Mammary epithelial cell (primary cell): ENCODE results near the gene PHB1.

Experiments used
- CTCF ChIP-seq, 2 donors: IDR thresholded peaks in 1 of 2; conservative IDR thresholded peaks in 1 of 2; 2 replicates each; pipeline ENCODE4 v1.5.1; 2011 to 2012; ENCODE audit warnings: inconsistent platforms in 2 of 2, low read length in 2 of 2, mild to moderate bottlenecking in 2 of 2, control low read depth in 1 of 2, low read depth in 1 of 2; ENCODE audit not compliant: insufficient read depth in 1 of 2; ENCODE audit errors: extremely low read depth in 1 of 2
- EZH2 ChIP-seq: IDR thresholded peaks from 2 replicates; pipeline ENCODE4 v1.6.1; 2012; ENCODE audit warnings: low read length, inconsistent platforms, borderline replicate concordance

DNA sequence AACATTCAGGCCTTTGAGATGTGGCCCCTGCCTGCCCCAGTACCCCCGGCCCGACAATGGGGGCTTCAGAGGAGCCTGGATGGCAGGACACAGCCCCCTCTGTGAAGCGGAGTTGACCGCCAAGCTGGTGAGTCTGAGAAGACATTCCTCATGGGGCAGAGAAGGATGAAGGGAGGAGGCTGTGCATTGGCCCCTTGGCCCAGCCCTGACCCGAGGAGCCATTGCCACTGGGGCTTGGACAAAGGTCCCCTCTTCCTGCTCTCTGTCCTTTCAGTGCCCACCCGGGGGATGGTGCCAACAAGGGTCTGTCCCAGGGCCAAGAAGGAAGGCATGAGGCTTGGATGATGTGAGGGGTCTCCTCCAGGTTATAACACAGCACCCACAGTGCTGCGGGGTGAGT, 30.9 kb upstream of the PHB1 start:
- TF ChIP-seq CTCF (conservative IDR thresholded peaks at IDR 0.05 in 1 of 2, IDR thresholded peaks at IDR 0.05 in 1 of 2; ENCODE audit: extremely low read depth in 1 of 2, insufficient read depth in 1 of 2, low read depth in 1 of 2, low read length in 2 of 2) (no peak), EZH2 (no peak)
